Measurements from ENCODE around the gene ZDHHC17. TPM values are rescaled to one million over a fixed set of nuclear protein-coding genes. Genes with fewer than 3 reads are reported as not detected.
A peak's percentile ranks its signal among the peaks of the same experiment; 100 is the strongest.
"Not testable (repeated sequence)": the region's sequence is repeated elsewhere in the genome, so short reads cannot be mapped to it uniquely, and the experiment has no call there.

The ZDHHC17 gene
- total and polyA plus RNA-seq, 2 experiments from 2014 or later: 14.0 to 30.4 TPM

GRCh38 chr12:76717314-76717713, 46.6 kb upstream of the ZDHHC17 start:
- Histone ChIP-seq H3K4me1 (ENCODE audit: insufficient read depth) (peaks cover 49% of the 10 kb centered on the region), H3K4me2 (ENCODE audit: unreplicated experiment) (peak overlapping the region; percentile 22), H3K9me2 (ENCODE audit: insufficient read depth) (no peaks in the 10 kb centered on the region), H2AFZ (peak overlapping the region; percentile 46; the same call in 1 of the 2 replicates), H3K36me3 (ENCODE audit: low read depth) (no peaks in the 10 kb centered on the region), H3K9me3 (ENCODE audit: low read depth) (no peaks in the 10 kb centered on the region), H3K27me3 (replicated peaks; ENCODE audit: insufficient read depth) (no peaks in the 10 kb centered on the region), H3K9ac (no peak overlapping the region), H3K79me2 (ENCODE audit: insufficient read depth) (no peaks in the 10 kb centered on the region), H3K4me3 (no peak overlapping the region), H3K27ac (peak overlapping the region; percentile 13; the same call in 1 of the 2 replicates), H3F3A (ENCODE audit: insufficient read depth) (peaks cover 24% of the 10 kb centered on the region), H4K20me1 (ENCODE audit: insufficient read depth) (no peaks in the 10 kb centered on the region)
- DNase-seq: peak; percentile 18
- in situ Hi-C loops (cut with MboI): no loop called here
- TF ChIP-seq EZH2phosphoT487 (IDR thresholded peaks at IDR 0.05; ENCODE audit: insufficient read depth, low read depth): no peak
- no peak for TF ChIP-seq EZH2 (IDR thresholded peaks at IDR 0.05; ENCODE audit: insufficient read depth, poor library complexity, severe bottlenecking)
- WGBS, 2 experiments (ENCODE audit: low coverage in 1 of 2, low lambda C conversion rate in 2 of 2, missing lambda C conversion rate in 2 of 2): 90 to 100% methylated on average over 1 of the region's 1 CpG

GRCh38 chr12:76719171-76720041, 44.5 kb upstream of the ZDHHC17 start:
- TF ChIP-seq EZH2 (IDR thresholded peaks at IDR 0.05; ENCODE audit: insufficient read depth, poor library complexity, severe bottlenecking): no peak
- TF ChIP-seq EZH2phosphoT487 (IDR thresholded peaks at IDR 0.05; ENCODE audit: insufficient read depth, low read depth): no peak
- Histone ChIP-seq H3K27ac (peak overlapping the region; percentile 40), H3K9ac (no peak overlapping the region), H4K20me1 (ENCODE audit: insufficient read depth) (no peaks in the 10 kb centered on the region), H3K4me2 (ENCODE audit: unreplicated experiment) (peak overlapping the region; percentile 41), H3K9me3 (ENCODE audit: low read depth) (no peaks in the 10 kb centered on the region), H3K79me2 (ENCODE audit: insufficient read depth) (no peaks in the 10 kb centered on the region), H3K4me1 (ENCODE audit: insufficient read depth) (peaks cover 49% of the 10 kb centered on the region), H3F3A (ENCODE audit: insufficient read depth) (peaks cover 24% of the 10 kb centered on the region), H3K9me2 (ENCODE audit: insufficient read depth) (no peaks in the 10 kb centered on the region), H2AFZ (no peak overlapping the region), H3K4me3 (no peak overlapping the region; the same call in 1 of the 2 replicates), H3K36me3 (ENCODE audit: low read depth) (no peaks in the 10 kb centered on the region), H3K27me3 (replicated peaks; ENCODE audit: insufficient read depth) (no peaks in the 10 kb centered on the region)
- WGBS, 2 experiments (ENCODE audit: low coverage in 1 of 2, low lambda C conversion rate in 2 of 2, missing lambda C conversion rate in 2 of 2): 76 to 79% methylated on average over 5 of the region's 5 CpGs
- in situ Hi-C loops (cut with MboI): no loop called here
- DNase-seq: peak; percentile 69

- Histone ChIP-seq H3F3A (ENCODE audit: insufficient read depth) (peaks cover 24% of the 10 kb centered on the region), H3K79me2 (ENCODE audit: insufficient read depth) (no peaks in the 10 kb centered on the region), H3K9me2 (ENCODE audit: insufficient read depth) (no peaks in the 10 kb centered on the region), H3K27ac (peak overlapping the region; percentile 40), H2AFZ (0 out of 2 replicates have a peak overlapping the region, but pooled peaks have one; percentile 32), H3K9me3 (ENCODE audit: low read depth) (no peaks in the 10 kb centered on the region), H3K36me3 (ENCODE audit: low read depth) (no peaks in the 10 kb centered on the region), H4K20me1 (ENCODE audit: insufficient read depth) (no peaks in the 10 kb centered on the region), H3K27me3 (replicated peaks; ENCODE audit: insufficient read depth) (no peaks in the 10 kb centered on the region), H3K4me3 (no peak overlapping the region; the same call in 1 of the 2 replicates), H3K4me1 (ENCODE audit: insufficient read depth) (peaks cover 49% of the 10 kb centered on the region), H3K9ac (no peak overlapping the region), H3K4me2 (ENCODE audit: unreplicated experiment) (peak overlapping the region; percentile 41)
- TF ChIP-seq EZH2 (IDR thresholded peaks at IDR 0.05; ENCODE audit: insufficient read depth, poor library complexity, severe bottlenecking) (no peak), EZH2phosphoT487 (IDR thresholded peaks at IDR 0.05; ENCODE audit: insufficient read depth, low read depth) (0 out of 2 replicates have a peak, but pooled peaks have one; percentile 56)
- in situ Hi-C loops (cut with MboI): no loop called here
- WGBS, 2 experiments (ENCODE audit: low coverage in 1 of 2, low lambda C conversion rate in 2 of 2, missing lambda C conversion rate in 2 of 2): 45 to 47% methylated on average over 2 of the region's 2 CpGs
- peak; percentile 68 for DNase-seq
These were observed 43.8 kb upstream of the ZDHHC17 start for GRCh38 chr12:76720068-76720467.

GRCh38 chr12:76726626-76727025, 37.3 kb upstream of the ZDHHC17 start:
- no peaks in the 10 kb centered on the region for H3F3A ChIP-seq (ENCODE audit: insufficient read depth)

GRCh38 chr12:76732188-76732587, 31.7 kb upstream of the ZDHHC17 start:
- H4K20me1 ChIP-seq (ENCODE audit: insufficient read depth); H3K9me2 ChIP-seq (ENCODE audit: insufficient read depth); H3K27me3 ChIP-seq (replicated peaks; ENCODE audit: insufficient read depth); H3K9me3 ChIP-seq (ENCODE audit: low read depth); H3K9ac ChIP-seq; H3K36me3 ChIP-seq (ENCODE audit: low read depth); DNase-seq; H3K4me3 ChIP-seq; H3K79me2 ChIP-seq (ENCODE audit: insufficient read depth); H3K4me2 ChIP-seq (ENCODE audit: unreplicated experiment); in situ Hi-C loops (cut with MboI); H2AFZ ChIP-seq; H3F3A ChIP-seq (ENCODE audit: insufficient read depth); H3K4me1 ChIP-seq (ENCODE audit: insufficient read depth); H3K27ac ChIP-seq: not testable (repeated sequence)
- WGBS, 2 experiments (ENCODE audit: low coverage in 1 of 2, low lambda C conversion rate in 2 of 2, missing lambda C conversion rate in 2 of 2): 74 to 82% methylated on average over 3 of the region's 3 CpGs

More at GRCh38 chr12:76726626-76727025, 37.3 kb upstream of the ZDHHC17 start:
- H3K9me3 ChIP-seq (ENCODE audit: low read depth): no peaks in the 10 kb centered on the region
- no peak overlapping the region for H3K4me3 ChIP-seq
- H3K4me1 ChIP-seq (ENCODE audit: insufficient read depth): 0 out of 2 replicates have a peak, but pooled peaks cover under 1% of the 10 kb centered on the region
- H3K27me3 ChIP-seq (replicated peaks; ENCODE audit: insufficient read depth): no peaks in the 10 kb centered on the region
- no peaks in the 10 kb centered on the region for H3K79me2 ChIP-seq (ENCODE audit: insufficient read depth)
- H3K27ac ChIP-seq: no peak overlapping the region
- no peak overlapping the region for H3K4me2 ChIP-seq (ENCODE audit: unreplicated experiment)
- no peak overlapping the region for H2AFZ ChIP-seq
- DNase-seq: no peak
- no peak for TF ChIP-seq EZH2 (IDR thresholded peaks at IDR 0.05; ENCODE audit: insufficient read depth, poor library complexity, severe bottlenecking)
- TF ChIP-seq EZH2phosphoT487 (IDR thresholded peaks at IDR 0.05; ENCODE audit: insufficient read depth, low read depth): no peak
- no peaks in the 10 kb centered on the region for H3K9me2 ChIP-seq (ENCODE audit: insufficient read depth)
- no peaks in the 10 kb centered on the region for H3K36me3 ChIP-seq (ENCODE audit: low read depth)
- H4K20me1 ChIP-seq (ENCODE audit: insufficient read depth): no peaks in the 10 kb centered on the region
- in situ Hi-C loops (cut with MboI): no loop called here
- H3K9ac ChIP-seq: no peak overlapping the region

GRCh38 chr12:76737689-76738088, 26.2 kb upstream of the ZDHHC17 start:
- DNase-seq; H3K9me3 ChIP-seq (ENCODE audit: low read depth); H3K27me3 ChIP-seq (replicated peaks; ENCODE audit: insufficient read depth); H2AFZ ChIP-seq; H3K27ac ChIP-seq; H3F3A ChIP-seq (ENCODE audit: insufficient read depth); H3K36me3 ChIP-seq (ENCODE audit: low read depth); H3K9ac ChIP-seq; in situ Hi-C loops (cut with MboI); H3K4me1 ChIP-seq (ENCODE audit: insufficient read depth); H4K20me1 ChIP-seq (ENCODE audit: insufficient read depth); H3K4me2 ChIP-seq (ENCODE audit: unreplicated experiment); H3K9me2 ChIP-seq (ENCODE audit: insufficient read depth); H3K79me2 ChIP-seq (ENCODE audit: insufficient read depth); H3K4me3 ChIP-seq: not testable (repeated sequence)
- 33 to 68% methylated on average over 1 to 2 of the region's 2 CpGs for WGBS, 2 experiments (ENCODE audit: low coverage in 1 of 2, low lambda C conversion rate in 2 of 2, missing lambda C conversion rate in 2 of 2)
